HCT116 (cell line): Measurements from ENCODE around the gene RSPO4. TPM values are rescaled to one million over a fixed set of nuclear protein-coding genes. Genes with fewer than 3 reads are reported as not detected.

Experiments used
- ATAC-seq: fragments of 200-7000 bp; cut with Tn5 transposase; 2 replicates; pipeline ENCODE4 v1.9.1; 2020; ENCODE audit warnings: mild to moderate bottlenecking, moderate library complexity
- BruUV-seq: library from RNA; stranded (reverse); fragments of 400-500 nt; replicated peaks from 2 replicates; lab custom pipeline; 2021; lab: Mats Ljungman, UMichigan
- CTCF ChIA-PET: fragments of 300-600 bp; sonication (Branson Sonifier 250); formaldehyde crosslinking; loops from one replicate; lab custom pipeline; 2021; ENCODE audit warnings: antibody characterized with exemption; lab: Charles Lee
- POLR2A ChIA-PET: fragments of 300-600, 350-600 bp; sonication (Branson Sonifier 250); formaldehyde crosslinking; loops from one replicate; lab custom pipeline; 2021; ENCODE audit warnings: antibody characterized with exemption; lab: Charles Lee
- RAD21 ChIA-PET, 2 experiments: fragments of 300-600 bp; sonication (Branson Sonifier 250); formaldehyde crosslinking; loops; one replicate each; lab custom pipeline; 2023; ENCODE audit warnings: low total read pairs in 2 of 2; ENCODE audit not compliant: uncharacterized antibody in 2 of 2, unreplicated experiment in 2 of 2, low non-redundant PET in 1 of 2; lab: Charles Lee
- DNase-seq: peaks from one replicate; pipeline ENCODE4 v3.0.0-alpha.2; 2010; ENCODE audit warnings: low read depth, low spot score
- H2AFZ ChIP-seq: fragments of 200-600 bp; shearing (Covaris generic), sonication (generic); 2 replicates; pipeline ENCODE4 v1.6.1; 2017; ENCODE audit warnings: low read depth, mixed run types, mixed read lengths, antibody characterized with exemption, low read length; ENCODE audit not compliant: poor library complexity, severe bottlenecking
- H3K27ac ChIP-seq: 2 replicates; pipeline ENCODE4 v1.5.1; 2012; ENCODE audit warnings: low read depth, low read length
- H3K27me3 ChIP-seq: fragments of 200-600 bp; sonication (generic); 2 replicates; pipeline ENCODE4 v1.6.1; 2016; ENCODE audit warnings: mixed run types, low read length, mixed read lengths; ENCODE audit not compliant: insufficient read depth
- H3K36me3 ChIP-seq, 2 experiments: fragments of 200-500 bp in 1 of 2; fragments of 200-600 bp in 1 of 2; sonication (Bioruptor generic) in 1 of 2; sonication (generic) in 1 of 2; 2 replicates each; pipeline versions ENCODE4 v1.5.1 to v1.6.1; 2014 to 2016; ENCODE audit warnings: low read length in 2 of 2, inconsistent platforms in 1 of 2, mixed read lengths in 1 of 2, mixed run types in 1 of 2; ENCODE audit not compliant: insufficient read depth in 2 of 2, control insufficient read depth in 1 of 2
- H3K4me1 ChIP-seq, 2 experiments: fragments of 200-600 bp in 1 of 2; sonication (generic) in 1 of 2; 2 replicates each; pipeline versions ENCODE4 v1.5.1 to v1.6.1; 2012 to 2017; ENCODE audit warnings: low read length in 2 of 2, inconsistent platforms in 1 of 2, mild to moderate bottlenecking in 1 of 2, mixed read lengths in 1 of 2, mixed run types in 1 of 2, moderate library complexity in 1 of 2; ENCODE audit not compliant: insufficient read depth in 2 of 2, control insufficient read depth in 1 of 2
- H3K4me2 ChIP-seq: fragments of 200-600 bp; sonication (generic); 2 replicates; pipeline ENCODE4 v1.6.1; 2017; ENCODE audit warnings: mixed run types, low read length, mixed read lengths
- H3K4me3 ChIP-seq, 2 experiments: fragments of 200-600 bp in 1 of 2; sonication (generic) in 1 of 2; replicated peaks in 1 of 2; 2 replicates each; pipeline ENCODE4 v1.5.1; 2011 to 2016; ENCODE audit warnings: low read length in 2 of 2, control low read depth in 1 of 2, low read depth in 1 of 2, mild to moderate bottlenecking in 1 of 2, mixed read lengths in 1 of 2, mixed run types in 1 of 2
- H3K79me2 ChIP-seq: fragments of 200-600 bp; sonication (generic); 2 replicates; pipeline ENCODE4 v1.6.1; 2017; ENCODE audit warnings: mild to moderate bottlenecking, mixed run types, low read length, moderate library complexity, mixed read lengths; ENCODE audit not compliant: insufficient read depth
- H3K9ac ChIP-seq: fragments of 200-600 bp; sonication (generic); 2 replicates; pipeline ENCODE4 v1.6.1; 2016; ENCODE audit warnings: low read length, mixed read lengths
- H3K9me2 ChIP-seq: fragments of 200-600 bp; sonication (generic), shearing (Covaris generic); 2 replicates; pipeline ENCODE4 v1.6.1; 2017; ENCODE audit warnings: mixed run types, mild to moderate bottlenecking, moderate library complexity; ENCODE audit not compliant: insufficient read depth
- H3K9me3 ChIP-seq, 2 experiments: fragments of 200-500 bp in 1 of 2; fragments of 200-600 bp in 1 of 2; sonication (Bioruptor generic) in 1 of 2; sonication (generic) in 1 of 2; 2 replicates each; pipeline ENCODE4 v1.6.1; 2014 to 2017; ENCODE audit warnings: low read length in 2 of 2, mixed read lengths in 2 of 2, inconsistent platforms in 1 of 2, low read depth in 1 of 2, mild to moderate bottlenecking in 1 of 2, mixed run types in 1 of 2, moderate library complexity in 1 of 2; ENCODE audit not compliant: control insufficient read depth in 1 of 2, insufficient read depth in 1 of 2
- H4K20me1 ChIP-seq: fragments of 200-600 bp; sonication (generic), shearing (Covaris generic); 2 replicates; pipeline ENCODE4 v1.6.1; 2017; ENCODE audit warnings: mixed run types, mild to moderate bottlenecking, moderate library complexity; ENCODE audit not compliant: insufficient read depth
- ATF3 ChIP-seq: IDR thresholded peaks from 2 replicates; pipeline ENCODE4 v1.6.1; 2012
- CBX3 ChIP-seq: IDR thresholded peaks from 2 replicates; pipeline ENCODE4 v1.6.1; 2012; ENCODE audit warnings: low read depth
- EGR1 ChIP-seq: IDR thresholded peaks from 2 replicates; pipeline ENCODE4 v1.6.1; 2012; ENCODE audit warnings: low read depth
- POLR2AphosphoS5 ChIP-seq: IDR thresholded peaks from 2 replicates; pipeline ENCODE4 v1.6.1; 2011; ENCODE audit warnings: mild to moderate bottlenecking, low read depth, low read length, moderate library complexity
- REST ChIP-seq: IDR thresholded peaks from 2 replicates; pipeline ENCODE4 v1.6.1; 2012; ENCODE audit warnings: low read depth
- ZFX ChIP-seq: fragments of 450-650 bp; IDR thresholded peaks from 2 replicates; pipeline ENCODE4 v1.6.1; 2017
- intact Hi-C: fragments of 100-400 bp; cut with micrococcal nuclease; formaldehyde crosslinking; loops from 2 replicates; pipeline ENCODE4 v1.10.0; 2022
- total RNA-seq: library from RNA; stranded (reverse); gene quantifications from one replicate; pipeline ENCODE4 v1.2.1, GENCODE V29; 2021; ENCODE audit not compliant: unreplicated experiment

The RSPO4 gene
- total RNA-seq, 1 experiment from 2014 or later = 0.84 TPM

- H3K4me1 ChIP-seq = no peaks in the 10 kb centered on the region; a peak in 1 of 4 replicates
- H4K20me1 ChIP-seq = no peaks in the 10 kb centered on the region
- intact Hi-C loops = no loop called here
- ChIA-PET POLR2A (no interaction called here), CTCF (no interaction called here), RAD21 (no interaction called here)
- no peaks in the 10 kb centered on the region for H3K79me2 ChIP-seq
- H3K9me3 ChIP-seq = no peaks in the 10 kb centered on the region
- H3K27me3 ChIP-seq = no peaks in the 10 kb centered on the region
- H3K4me2 ChIP-seq = no peak overlapping the region
- H3K36me3 ChIP-seq = no peaks in the 10 kb centered on the region
- H3K9ac ChIP-seq = no peak overlapping the region
- no peak for DNase-seq
- BruUV-seq = no TSS peak
- no peak overlapping the region for H3K27ac ChIP-seq
- no peaks in the 10 kb centered on the region for H3K9me2 ChIP-seq
- no peak overlapping the region for H2AFZ ChIP-seq
- TF ChIP-seq ZFX (no peak), CBX3 (no peak), EGR1 (no peak), REST (no peak), POLR2AphosphoS5 (no peak), ATF3 (no peak)
- no peak overlapping the region for H3K4me3 ChIP-seq
- ATAC-seq = no peak
Measured at GRCh38 chr20:910132-910869, 91.8 kb downstream of the RSPO4 start.
